HG03108 (cell line): ENCODE data around the gene VEZT.
"Not testable (repeated sequence)": the region's sequence is repeated elsewhere in the genome, so short reads cannot be mapped to it uniquely, and the experiment has no call there.

Experiments used
- ATAC-seq: cut with Tn5 transposase; IDR thresholded peaks from one replicate; pipeline ENCODE4 v1.9.1; 2021; ENCODE audit warnings: moderate library complexity; ENCODE audit not compliant: unreplicated experiment

Gene VEZT

GRCh38 chr12:95314756-95315155 lies 97.1 kb downstream of the VEZT start:
- not testable (repeated sequence) for ATAC-seq

DNA sequence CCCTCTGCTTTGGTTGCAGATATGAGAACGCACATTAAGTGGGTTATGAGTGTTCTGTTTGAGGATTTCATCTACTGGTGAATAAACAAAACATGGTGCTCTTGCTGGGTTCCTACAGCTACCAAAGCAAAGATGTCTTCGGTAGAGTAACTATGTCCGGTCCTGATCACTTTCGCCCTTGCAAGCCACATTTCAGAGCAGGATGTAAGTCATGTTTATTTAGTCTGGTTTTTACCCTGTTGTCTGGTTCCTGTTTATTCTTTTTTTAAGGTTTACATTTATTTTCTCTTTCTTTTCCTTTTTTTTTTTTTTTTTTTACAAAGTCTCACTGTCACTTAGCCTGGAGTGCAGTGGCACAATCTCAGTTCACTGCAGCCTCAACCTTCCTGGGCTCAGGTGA lies 99.2 kb downstream of the VEZT start:
- ATAC-seq, result no peak

DNA sequence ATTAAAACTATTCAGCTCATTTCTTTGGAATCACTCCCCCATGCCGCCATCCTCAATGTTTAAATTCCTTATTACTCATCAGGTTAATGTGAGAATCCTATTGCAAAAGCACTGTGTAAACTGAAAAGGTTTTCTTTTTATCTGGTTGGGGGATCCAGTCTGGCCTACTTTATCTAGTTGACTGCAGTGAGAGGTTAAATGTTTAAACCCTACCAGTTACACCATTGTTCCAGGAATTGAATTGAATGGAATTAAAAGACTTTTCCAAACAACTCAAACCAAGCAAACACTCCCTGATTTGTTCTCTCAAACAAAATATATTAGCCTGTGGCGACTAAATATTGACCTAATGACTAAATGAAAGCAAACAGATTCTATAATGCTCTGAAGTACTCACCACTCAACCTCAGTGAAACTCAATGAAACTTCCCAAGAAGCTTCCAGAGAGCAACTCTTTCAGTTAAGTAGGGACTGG lies 100.5 kb downstream of the VEZT start:
- ATAC-seq, result no peak

GRCh38 chr12:95319694-95320331 lies 102.2 kb downstream of the VEZT start:
- ATAC-seq, result no peak

GRCh38 chr12:95321516-95322246 lies 104.1 kb downstream of the VEZT start:
- ATAC-seq, result no peak

- ATAC-seq, result no peak
Measured at GRCh38 chr12:95322326-95322725, 104.7 kb downstream of the VEZT start.

GRCh38 chr12:95323212-95323611 lies 105.6 kb downstream of the VEZT start:
- ATAC-seq, result no peak

DNA sequence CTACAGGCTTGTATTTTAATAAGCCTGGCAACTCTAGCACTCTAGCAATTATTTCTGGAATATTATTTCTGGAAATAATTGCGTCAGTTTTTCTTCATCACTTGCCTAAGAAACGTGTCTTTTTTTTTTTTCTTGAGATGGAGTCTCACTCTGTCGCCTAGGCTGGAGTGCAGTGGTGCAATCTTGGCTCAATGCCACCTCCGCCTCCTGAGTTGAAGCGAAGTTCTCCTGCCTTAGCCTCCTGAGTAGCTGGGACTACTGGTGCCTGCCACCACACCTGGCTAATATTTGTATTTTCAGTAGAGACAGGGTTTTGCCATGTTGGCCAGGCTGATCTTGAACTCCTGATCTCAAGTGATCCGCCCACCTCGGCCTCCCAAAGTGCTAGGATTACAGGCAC lies 106.6 kb downstream of the VEZT start:
- not testable (repeated sequence) for ATAC-seq

GRCh38 chr12:95325501-95325900 lies 107.9 kb downstream of the VEZT start:
- ATAC-seq, result no peak

- ATAC-seq, result no peak
Measured at GRCh38 chr12:95326445-95326844, 108.8 kb downstream of the VEZT start.

DNA sequence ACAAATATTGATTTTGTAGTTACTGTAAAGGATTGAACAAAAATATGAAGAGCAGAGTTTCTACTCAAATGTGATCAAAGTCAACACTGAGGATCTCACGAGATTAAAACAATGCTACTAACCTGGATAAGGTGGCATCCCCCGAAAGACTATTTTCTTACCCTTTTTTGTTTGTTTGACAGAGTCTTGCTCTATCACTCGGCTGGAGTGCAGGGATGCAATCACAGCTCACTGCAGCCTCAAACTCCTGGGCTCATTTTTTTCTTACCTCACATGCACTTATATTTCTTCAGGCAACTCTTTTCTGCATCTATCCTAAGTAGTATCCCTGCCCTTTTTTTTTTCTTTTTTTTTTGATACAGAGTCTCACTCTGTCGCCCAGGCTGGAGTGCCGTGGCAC lies 109.2 kb downstream of the VEZT start:
- no peak for ATAC-seq

DNA sequence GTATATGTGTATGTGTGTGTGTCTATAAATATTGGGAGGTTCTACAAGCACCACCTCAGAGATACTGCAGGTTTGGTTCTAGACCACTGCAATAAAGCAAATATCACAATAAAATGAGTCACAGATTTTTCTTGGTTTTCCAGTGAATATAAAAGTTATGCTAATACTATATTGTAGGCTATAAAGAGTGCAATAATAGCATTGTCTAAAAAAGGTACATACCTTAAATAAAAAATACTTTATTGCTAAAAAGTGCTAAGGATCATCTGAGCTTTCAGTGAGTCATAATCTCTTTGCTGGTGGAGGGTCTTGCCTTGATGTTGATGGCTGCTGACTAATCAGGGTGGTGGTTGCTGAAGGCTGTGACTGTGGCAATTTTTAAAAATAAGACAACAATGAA lies 111.1 kb downstream of the VEZT start:
- ATAC-seq, result no peak

GRCh38 chr12:95335948-95336347 lies 118.3 kb downstream of the VEZT start:
- no peak for ATAC-seq

GRCh38 chr12:95336387-95337067 lies 118.9 kb downstream of the VEZT start:
- no peak for ATAC-seq

- ATAC-seq, result no peak
Measured at GRCh38 chr12:95337146-95337545, 119.5 kb downstream of the VEZT start.

GRCh38 chr12:95339086-95339788 lies 121.6 kb downstream of the VEZT start:
- no peak for ATAC-seq

GRCh38 chr12:95342008-95342407 lies 124.4 kb downstream of the VEZT start:
- no peak for ATAC-seq

DNA sequence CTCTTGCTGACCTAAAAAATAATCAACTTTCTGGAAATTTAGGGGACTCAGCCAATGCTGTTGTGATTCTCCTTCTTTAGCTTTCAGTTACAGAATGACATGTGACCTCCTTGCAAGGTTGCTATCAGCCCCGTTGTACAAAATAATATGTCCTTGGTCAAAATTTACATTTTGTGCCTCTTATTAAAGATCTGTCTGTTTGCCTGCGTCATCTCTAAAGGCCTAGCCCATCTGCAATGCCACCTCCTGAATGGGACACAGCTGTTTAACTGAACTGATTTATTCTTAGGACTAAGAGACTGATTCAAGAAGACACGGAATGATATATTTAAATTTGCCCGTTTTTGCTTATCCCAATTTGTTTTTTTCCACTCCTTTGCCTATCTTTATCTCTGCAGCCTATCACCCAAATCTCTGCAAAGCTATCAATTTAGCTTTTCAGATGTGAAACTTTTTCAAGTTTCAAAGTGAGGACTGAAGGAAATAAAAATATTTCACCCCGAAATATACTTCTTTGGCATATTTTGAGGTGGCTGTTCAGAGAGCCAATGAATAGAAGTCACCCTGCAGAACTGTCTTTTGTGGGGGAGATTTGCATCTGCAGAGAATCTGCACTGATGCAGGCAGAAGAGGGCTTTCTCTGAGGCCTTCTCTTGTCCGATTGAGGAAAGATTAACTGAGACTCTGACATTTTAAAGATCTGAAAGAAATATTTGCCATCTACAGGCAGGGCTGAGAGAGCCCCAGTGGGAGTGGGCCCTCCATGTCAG lies 126.0 kb downstream of the VEZT start:
- no peak for ATAC-seq

GRCh38 chr12:95349291-95349690 lies 131.7 kb downstream of the VEZT start:
- ATAC-seq, result no peak

- ATAC-seq, result no peak
Measured at GRCh38 chr12:95351748-95352147, 134.1 kb downstream of the VEZT start.
